Lower lobe of right lung (tissue), 2 donors: ENCODE measurements around the gene ZMIZ2. TPM values are rescaled to one million over a fixed set of nuclear protein-coding genes. Genes with fewer than 3 reads are reported as not detected.
A peak's percentile ranks its signal among the peaks of the same experiment; 100 is the strongest.
"Not testable (repeated sequence)": the region's sequence is repeated elsewhere in the genome, so short reads cannot be mapped to it uniquely, and the experiment has no call there.

ENCODE experiments used
- ATAC-seq, 2 donors: fragments of 200-7000 bp; cut with Tn5 transposase; one replicate each; pipeline ENCODE4 v1.9.1; 2020 to 2022; ENCODE audit warnings: mild to moderate bottlenecking in 2 of 2, moderate library complexity in 2 of 2
- DNase-seq: peaks from one replicate; pipeline ENCODE4 v3.0.0-alpha.2; 2020
- H3K27ac ChIP-seq: fragments of 200-600 bp; one replicate; pipeline ENCODE4 v1.8.0; 2022
- H3K27me3 ChIP-seq: fragments of 200-600 bp; one replicate; pipeline ENCODE4 v1.8.0; 2022; ENCODE audit warnings: low read depth
- H3K36me3 ChIP-seq: fragments of 200-600 bp; one replicate; pipeline ENCODE4 v1.8.0; 2022; ENCODE audit warnings: mild to moderate bottlenecking
- H3K4me1 ChIP-seq: fragments of 200-600 bp; one replicate; pipeline ENCODE4 v1.8.0; 2022
- H3K4me3 ChIP-seq: fragments of 200-600 bp; one replicate; pipeline ENCODE4 v1.8.0; 2022; ENCODE audit warnings: mild to moderate bottlenecking
- H3K9me3 ChIP-seq: fragments of 200-600 bp; one replicate; pipeline ENCODE4 v1.8.0; 2022
- intact Hi-C: fragments of 100-400 bp; cut with DNase I; formaldehyde crosslinking; loops from one replicate; pipeline ENCODE4 v1.11.0; 2022
- total RNA-seq: library from RNA; stranded (reverse); fragmentation: NEBNext Ultra II Directional; extraction: Animal tissue kit (Norgen Biotek cat#: 25700); gene quantifications from one replicate; pipeline ENCODE4 v1.2.1, GENCODE V29; 2021
- TF ChIP-seq, protein P1 (sequence below): fragments of 200-600 bp; IDR thresholded peaks from one replicate; pipeline ENCODE4 v1.8.0; 2022; ENCODE audit warnings: antibody characterized with exemption, mild to moderate bottlenecking
- donor health status: DM: no; HTN: yes; CAD: no; lungs with severe emphysema.

The ZMIZ2 gene
- total RNA-seq, 1 donor from 2014 or later = 97.9 TPM

DNA sequence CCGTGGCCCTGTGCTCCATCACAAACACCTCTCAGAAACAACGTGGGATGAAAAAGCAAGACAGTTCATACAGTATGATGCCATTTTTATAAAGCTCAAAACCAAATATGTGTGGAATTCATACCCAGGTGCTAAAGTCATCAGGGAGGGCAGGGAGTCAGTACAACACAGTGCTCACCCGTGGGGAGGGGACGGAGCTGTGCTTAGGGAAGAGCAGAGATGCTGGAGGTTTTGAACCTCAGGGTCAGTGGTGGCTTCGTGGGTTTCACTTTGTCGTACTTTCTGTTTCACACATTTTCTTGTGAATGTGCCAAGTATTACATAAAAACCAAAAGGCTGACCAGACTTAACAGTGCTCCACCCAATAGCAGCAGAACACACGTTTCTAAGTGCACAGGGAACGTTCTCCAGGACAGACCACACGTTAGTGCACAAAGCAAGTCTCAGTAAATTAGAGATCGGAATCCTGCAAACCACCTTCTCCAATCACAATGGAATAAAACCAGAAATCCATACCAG is 21.2 kb downstream of the ZMIZ2 start:
- no peak for DNase-seq
- intact Hi-C loops = no loop called here
- H3K36me3 ChIP-seq = peaks cover 32% of the 10 kb centered on the region
- H3K4me3 ChIP-seq = no peak overlapping the region
- H3K27me3 ChIP-seq = no peaks in the 10 kb centered on the region
- TF ChIP-seq, protein P1, sequence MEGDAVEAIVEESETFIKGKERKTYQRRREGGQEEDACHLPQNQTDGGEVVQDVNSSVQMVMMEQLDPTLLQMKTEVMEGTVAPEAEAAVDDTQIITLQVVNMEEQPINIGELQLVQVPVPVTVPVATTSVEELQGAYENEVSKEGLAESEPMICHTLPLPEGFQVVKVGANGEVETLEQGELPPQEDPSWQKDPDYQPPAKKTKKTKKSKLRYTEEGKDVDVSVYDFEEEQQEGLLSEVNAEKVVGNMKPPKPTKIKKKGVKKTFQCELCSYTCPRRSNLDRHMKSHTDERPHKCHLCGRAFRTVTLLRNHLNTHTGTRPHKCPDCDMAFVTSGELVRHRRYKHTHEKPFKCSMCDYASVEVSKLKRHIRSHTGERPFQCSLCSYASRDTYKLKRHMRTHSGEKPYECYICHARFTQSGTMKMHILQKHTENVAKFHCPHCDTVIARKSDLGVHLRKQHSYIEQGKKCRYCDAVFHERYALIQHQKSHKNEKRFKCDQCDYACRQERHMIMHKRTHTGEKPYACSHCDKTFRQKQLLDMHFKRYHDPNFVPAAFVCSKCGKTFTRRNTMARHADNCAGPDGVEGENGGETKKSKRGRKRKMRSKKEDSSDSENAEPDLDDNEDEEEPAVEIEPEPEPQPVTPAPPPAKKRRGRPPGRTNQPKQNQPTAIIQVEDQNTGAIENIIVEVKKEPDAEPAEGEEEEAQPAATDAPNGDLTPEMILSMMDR = no peak
- H3K27ac ChIP-seq = peak overlapping the region; percentile 67
- no peaks in the 10 kb centered on the region for H3K9me3 ChIP-seq
- ATAC-seq = peak; percentile 72 to 78
- H3K4me1 ChIP-seq = peaks cover 35% of the 10 kb centered on the region

- intact Hi-C loops = no loop called here
Measured at GRCh38 chr7:44771358-44771757, 22.7 kb downstream of the ZMIZ2 start.

DNA sequence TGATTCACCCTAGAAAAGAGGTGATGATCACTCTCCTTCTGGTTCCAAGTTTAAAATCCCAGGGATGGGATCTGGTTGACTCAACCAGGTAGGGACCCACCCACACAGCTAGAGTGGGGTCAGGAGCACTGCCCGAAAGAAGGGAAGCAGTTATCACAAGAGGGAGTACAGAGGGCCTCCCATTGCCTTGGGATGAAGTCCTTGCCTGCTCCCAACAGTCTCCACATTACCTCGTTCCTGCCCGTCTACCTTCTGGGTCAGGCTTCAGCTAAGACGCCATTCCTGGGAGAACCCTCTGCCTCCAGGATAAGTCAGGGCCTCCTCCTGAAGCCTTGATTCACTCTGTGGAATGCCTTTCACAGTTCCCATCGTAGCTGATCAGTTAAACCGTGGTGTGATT is 23.8 kb downstream of the ZMIZ2 start:
- intact Hi-C loops = no loop called here
- H3K27ac ChIP-seq = no peak overlapping the region
- ATAC-seq (no peak), DNase-seq (no peak)
- H3K36me3 ChIP-seq = peaks cover 6% of the 10 kb centered on the region
- TF ChIP-seq, protein P1 = no peak
- peaks cover 35% of the 10 kb centered on the region for H3K4me1 ChIP-seq
- H3K4me3 ChIP-seq = no peak overlapping the region
- H3K9me3 ChIP-seq = no peaks in the 10 kb centered on the region
- H3K27me3 ChIP-seq = no peaks in the 10 kb centered on the region

More at GRCh38 chr7:44771358-44771757, 22.7 kb downstream of the ZMIZ2 start:
- TF ChIP-seq, protein P1 = no peak
- Histone ChIP-seq H3K27ac (no peak overlapping the region), H3K9me3 (no peaks in the 10 kb centered on the region), H3K36me3 (peaks cover 17% of the 10 kb centered on the region), H3K27me3 (no peaks in the 10 kb centered on the region), H3K4me1 (peaks cover 35% of the 10 kb centered on the region), H3K4me3 (no peak overlapping the region)
- no peak for DNase-seq
- no peak for ATAC-seq

- no peaks in the 10 kb centered on the region for H3K9me3 ChIP-seq
- intact Hi-C loops = no loop called here
- peaks cover 31% of the 10 kb centered on the region for H3K4me1 ChIP-seq
- H3K27ac ChIP-seq = no peak overlapping the region
- no peak for DNase-seq
- peaks cover 2% of the 10 kb centered on the region for H3K36me3 ChIP-seq
- ATAC-seq = no peak
- H3K4me3 ChIP-seq = no peak overlapping the region
- TF ChIP-seq, protein P1 = no peak
- no peaks in the 10 kb centered on the region for H3K27me3 ChIP-seq
Measured at GRCh38 chr7:44772867-44773266, 24.2 kb downstream of the ZMIZ2 start.

DNA sequence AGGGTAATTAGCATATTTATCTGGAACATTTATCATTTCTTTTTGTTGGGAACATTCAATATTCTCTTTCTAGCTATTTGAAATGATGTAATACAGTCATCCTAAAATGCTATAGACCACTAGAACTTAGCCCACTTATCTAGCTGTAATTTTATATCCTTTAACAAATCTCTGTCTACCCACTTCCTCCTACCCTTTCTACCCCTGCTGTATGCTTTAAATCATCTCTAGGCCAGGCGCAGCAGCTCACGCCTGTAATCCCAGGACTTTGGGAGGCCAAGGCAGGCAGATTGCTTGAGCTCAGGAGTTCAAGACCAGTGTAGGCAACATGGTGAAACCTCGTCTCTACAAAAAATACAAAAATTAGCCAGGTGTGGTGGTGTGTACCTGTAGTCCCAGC is 25.8 kb downstream of the ZMIZ2 start:
- peaks cover 15% of the 10 kb centered on the region for H3K4me1 ChIP-seq
- H3K27me3 ChIP-seq, H3K36me3 ChIP-seq, H3K4me3 ChIP-seq, DNase-seq, H3K27ac ChIP-seq, H3K9me3 ChIP-seq, ATAC-seq, intact Hi-C loops: not testable (repeated sequence)

DNA sequence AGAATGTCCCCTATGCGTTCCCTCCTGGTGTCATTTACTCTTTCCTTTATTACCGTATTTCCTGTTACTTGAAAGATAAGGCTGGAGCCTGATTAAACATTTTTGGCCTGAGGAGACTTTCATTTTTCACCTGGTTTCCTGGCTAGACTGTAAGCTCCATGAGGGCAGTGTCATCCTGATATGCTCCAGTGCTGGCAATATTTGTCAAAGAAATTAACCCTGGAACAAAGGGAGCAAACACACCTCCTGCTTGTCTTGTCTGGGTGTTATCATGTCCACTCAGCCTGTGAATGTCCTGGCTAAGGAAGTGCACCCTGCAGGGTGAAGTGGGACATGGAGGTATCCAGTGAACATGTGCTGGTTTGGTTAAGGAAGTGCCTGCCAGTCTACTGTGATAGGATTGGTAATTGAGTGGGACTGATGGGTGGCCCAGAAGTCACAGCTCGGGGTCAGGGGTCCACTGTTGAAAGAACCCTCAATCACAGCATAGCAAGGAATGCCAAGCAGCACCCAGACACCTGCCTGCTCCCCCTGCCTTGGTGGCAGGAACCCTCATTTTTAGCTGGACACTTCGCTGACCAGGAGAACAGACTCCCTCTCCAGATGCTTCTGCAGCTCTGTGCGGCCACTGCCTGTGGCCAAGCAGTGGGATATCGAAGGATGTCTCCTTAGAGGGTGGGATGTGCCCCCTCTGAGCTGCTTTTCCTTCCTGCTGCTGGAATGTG is 26.9 kb downstream of the ZMIZ2 start:
- Histone ChIP-seq H3K4me3 (no peak overlapping the region), H3K9me3 (no peaks in the 10 kb centered on the region), H3K36me3 (no peaks in the 10 kb centered on the region), H3K27me3 (no peaks in the 10 kb centered on the region), H3K4me1 (peaks cover 4% of the 10 kb centered on the region), H3K27ac (no peak overlapping the region)
- DNase-seq = no peak
- ATAC-seq = no peak
- TF ChIP-seq, protein P1 = no peak
- intact Hi-C loops = no loop called here
